K562 (cell line): ENCODE data around the gene ARHGEF17. TPM values are rescaled to one million over a fixed set of nuclear protein-coding genes. Genes with fewer than 3 reads are reported as not detected.

Experiments used
- ATAC-seq: fragments of 200-7000 bp; cut with Tn5 transposase; 3 replicates; pipeline ENCODE4 v1.9.1; 2020; ENCODE audit warnings: moderate library complexity
- BruUV-seq: library from RNA; stranded (reverse); fragments of 400-500 nt; replicated peaks from 2 replicates; lab custom pipeline; 2021; lab: Mats Ljungman, UMichigan
- CTCF ChIA-PET: fragments of 300-600 bp; formaldehyde crosslinking; extraction: SDS; loops from one replicate; lab custom pipeline; 2021; ENCODE audit warnings: low intra/inter-chr PET ratio; lab: Yijun Ruan, JAX
- POLR2A ChIA-PET: fragments of 300-600, 350-650 bp; sonication (Branson Sonifier 250); formaldehyde crosslinking; extraction: SDS; loops from one replicate; lab custom pipeline; 2021; ENCODE audit warnings: antibody characterized with exemption, inconsistent platforms; lab: Yijun Ruan, JAX
- DNase-seq, 4 experiments: peaks; one replicate each; pipeline versions ENCODE4 v3.0.0 to v3.0.0-alpha.2; 2011 to 2018; ENCODE audit warnings: low spot score in 3 of 4, mixed read lengths in 3 of 4; ENCODE audit errors: extremely low read depth in 1 of 4
- FAIRE-seq: peaks from 2 replicates; lab custom pipeline; 2011; peaks lifted over from hg19 to GRCh38; lab: Jason Lieb, UNC
- H2AFZ ChIP-seq: 2 replicates; pipeline ENCODE4 v1.6.0; 2011; ENCODE audit warnings: low read depth, low read length, control low read depth, inconsistent platforms
- H3K27ac ChIP-seq: fragments of 200-600 bp; 3 replicates; pipeline ENCODE4 v1.8.0; 2011; ENCODE audit warnings: low read depth, mild to moderate bottlenecking, control low read depth, inconsistent platforms, low read length, moderate library complexity, mixed read lengths; ENCODE audit errors: extremely low read depth
- H3K27me3 ChIP-seq, 2 experiments: fragments of 300-600 bp in 1 of 2; 2 replicates in 1 of 2; 3 replicates in 1 of 2; pipeline versions ENCODE4 v1.6.0 to v1.8.0; 2011; ENCODE audit warnings: inconsistent platforms in 2 of 2, low read length in 2 of 2, mild to moderate bottlenecking in 1 of 2, mixed read lengths in 1 of 2, moderate library complexity in 1 of 2; ENCODE audit not compliant: control insufficient read depth in 2 of 2, insufficient read depth in 2 of 2
- H3K36me3 ChIP-seq: fragments of 300-600 bp; 3 replicates; pipeline ENCODE4 v1.8.0; 2011; ENCODE audit warnings: mild to moderate bottlenecking, low read length, inconsistent platforms; ENCODE audit not compliant: control insufficient read depth, insufficient read depth
- H3K4me1 ChIP-seq, 2 experiments: fragments of 200-600 bp in 1 of 2; replicated peaks in 1 of 2; 2 replicates in 1 of 2; 3 replicates in 1 of 2; pipeline versions ENCODE4 v1.5.1 to v1.8.0; 2011; ENCODE audit warnings: inconsistent platforms in 2 of 2, low read length in 2 of 2, mild to moderate bottlenecking in 1 of 2, mixed read lengths in 1 of 2, moderate library complexity in 1 of 2; ENCODE audit not compliant: control insufficient read depth in 2 of 2, insufficient read depth in 2 of 2
- H3K4me2 ChIP-seq: 2 replicates; pipeline ENCODE4 v1.6.1; 2011; ENCODE audit warnings: low read length, control low read depth, inconsistent platforms, mixed read lengths; ENCODE audit not compliant: insufficient read depth
- H3K4me3 ChIP-seq: fragments of 200-600 bp; sonication (generic), shearing (Covaris generic); 2 replicates; pipeline ENCODE4 v1.5.1; 2016; ENCODE audit warnings: control low read depth, inconsistent platforms
- H3K79me2 ChIP-seq: fragments of 200-600 bp; 3 replicates; pipeline ENCODE4 v1.8.0; 2011; ENCODE audit warnings: low read length, inconsistent platforms; ENCODE audit not compliant: control insufficient read depth, insufficient read depth
- H3K9ac ChIP-seq, 2 experiments: 2 replicates each; pipeline versions ENCODE4 v1.6.0 to v1.6.1; 2011; ENCODE audit warnings: low read depth in 2 of 2, low read length in 2 of 2, control low read depth in 1 of 2, inconsistent platforms in 1 of 2, mild to moderate bottlenecking in 1 of 2, mixed read lengths in 1 of 2; ENCODE audit not compliant: insufficient read depth in 1 of 2
- H3K9me1 ChIP-seq: one replicate; pipeline ENCODE4 v1.6.0; 2011; ENCODE audit warnings: inconsistent platforms, mild to moderate bottlenecking, low read length, moderate library complexity; ENCODE audit not compliant: control insufficient read depth, insufficient read depth
- H3K9me3 ChIP-seq: replicated peaks from 2 replicates; pipeline ENCODE4 v1.5.1; 2011; ENCODE audit warnings: low read depth, low read length, inconsistent platforms; ENCODE audit not compliant: control insufficient read depth, insufficient read depth
- H4K20me1 ChIP-seq: replicated peaks from 2 replicates; pipeline ENCODE4 v1.6.1; 2011; ENCODE audit warnings: low read length, inconsistent platforms, mixed read lengths; ENCODE audit not compliant: control insufficient read depth, insufficient read depth
- BRD4 ChIP-seq: fragments of 200-600 bp; sonication (generic); IDR thresholded peaks from 2 replicates; pipeline ENCODE4 v1.6.1; 2017; ENCODE audit warnings: inconsistent platforms
- USF2 ChIP-seq: sonication (generic); formaldehyde crosslinking; IDR thresholded peaks from 2 replicates; pipeline ENCODE4 v1.5.0; 2020; ENCODE audit warnings: missing genetic modification reagents
- ZBED1 ChIP-seq: IDR thresholded peaks from 2 replicates; pipeline ENCODE4 v1.6.1; 2014
- WGBS: fragments of 100-300 bp; shearing (Covaris generic); methylation state at CpG from one replicate; pipeline ENCODE4 v1.1.6; 2016; ENCODE audit warnings: low coverage, mixed read lengths; ENCODE audit not compliant: insufficient coverage; ENCODE audit errors: missing lambda C conversion rate; 5-methylcytosine and 5-hydroxymethylcytosine counted together
- in situ Hi-C: fragments of 300-500 bp; cut with MboI; formaldehyde crosslinking; loops from 4 replicates; pipeline ENCODE4 v1.15.0; 2018; ENCODE audit warnings: inconsistent platforms, mixed read lengths
- intact Hi-C: fragments of 100-400 bp; cut with micrococcal nuclease; formaldehyde crosslinking; loops from 2 replicates; pipeline ENCODE4 v1.14.2; 2022
- polyA plus RNA-seq, 8 experiments: library from polyadenylated mRNA; depleted of rRNA in 4 of 8; stranded (reverse) in 5 of 8; unstranded in 3 of 8; fragments of >200 nt; fragmentation: Nextera tagmentation in 2 of 8; fragmentation: Illumina TruSeq in 1 of 8; extraction: Ambion mirVana in 2 of 8; extraction: Trizol in 1 of 8; gene quantifications; 2 replicates each; pipeline versions ENCODE4 v1.2.1 to v1.2.3, GENCODE V29; 2011 to 2014; ENCODE audit warnings: inconsistent platforms in 1 of 8, missing spikeins in 1 of 8
- total RNA-seq, 7 experiments: library from RNA; depleted of rRNA in 6 of 7; stranded (reverse); fragments of >200 nt in 6 of 7; fragmentation: Illumina TruSeq in 2 of 7; extraction: Trizol in 2 of 7; gene quantifications; 2 replicates each; pipeline versions ENCODE4 v1.2.1 to v1.2.3, GENCODE V29; 2011 to 2021; ENCODE audit warnings: low replicate concordance in 1 of 7

The ARHGEF17 gene
- total and polyA plus RNA-seq, 9 of the 15 experiments (the other 6 are each of a cell fraction or from before 2014, with no cell fraction given): 0.04 to 0.68 (median 0.10) TPM; not detected in 2

- CTCF ChIA-PET: interaction anchor here (1.6 to 3.7 kb wide), 2 partner anchors 41 to 43 kb away, joined by 3 to 51 read pairs; no protein-coding TSS in a partner anchor
- BruUV-seq: no TSS peak
These were observed 41.6 kb downstream of the ARHGEF17 start for GRCh38 chr11:73349633-73350032.

More at GRCh38 chr11:73349633-73350032, 41.6 kb downstream of the ARHGEF17 start:
- peaks cover 3 to 11% of the 10 kb centered on the region in 2 experiments; a peak in 2 of 5 replicates for H3K4me1 ChIP-seq
- no peak for FAIRE-seq
- POLR2A ChIA-PET: interaction anchor here (0.5 to 1.0 kb wide), 4 partner anchors 9 to 322 kb away, joined by 3 read pairs; no protein-coding TSS in a partner anchor
- no peaks in the 10 kb centered on the region for H3K36me3 ChIP-seq
- H3K27me3 ChIP-seq: peaks cover 9 to 40% of the 10 kb centered on the region in 2 experiments; a peak in 4 of 5 replicates
- H3K4me2 ChIP-seq: no peak overlapping the region
- H3K9ac ChIP-seq: no peak overlapping the region
- 0 out of 2 replicates have a peak, but pooled peaks have one; percentile 13 for TF ChIP-seq USF2 (CRISPR knock-in tag)
- no peak for TF ChIP-seq ZBED1
- no peak for TF ChIP-seq BRD4
- no peaks in the 10 kb centered on the region for H4K20me1 ChIP-seq
- no peaks in the 10 kb centered on the region for H3K9me3 ChIP-seq
- H2AFZ ChIP-seq: no peak overlapping the region
- H3K4me3 ChIP-seq: no peak overlapping the region
- no peaks in the 10 kb centered on the region for H3K9me1 ChIP-seq
- in situ Hi-C loops (loop anchor here (5.0 kb wide), 1 partner anchor 43 kb away; no protein-coding TSS in a partner anchor), intact Hi-C loops (loop anchor here (5.0 kb wide), 2 partner anchors 313 to 583 kb away; no protein-coding TSS in a partner anchor)
- no peak overlapping the region for H3K27ac ChIP-seq
- H3K79me2 ChIP-seq: no peaks in the 10 kb centered on the region
- DNase-seq: no peak
- WGBS: 3% methylated on average over 6 of the region's 6 CpGs
- no peak for ATAC-seq
